Muscle layer of duodenum (tissue), 2 donors: ENCODE data around the gene HOXA11.
A peak's percentile ranks its signal among the peaks of the same experiment; 100 is the strongest.

Source experiments
- H3K27ac ChIP-seq: one replicate; pipeline ENCODE4 v1.7.0; 2013; ENCODE audit warnings: mild to moderate bottlenecking, low read length
- H3K27me3 ChIP-seq: one replicate; pipeline ENCODE4 v1.7.0; 2013; ENCODE audit warnings: low read depth, mild to moderate bottlenecking, control low read depth, low read length
- H3K36me3 ChIP-seq, 2 donors: one replicate each; pipeline ENCODE4 v1.7.0; 2013; ENCODE audit warnings: low read length in 2 of 2, control low read depth in 1 of 2, mild to moderate bottlenecking in 1 of 2; ENCODE audit not compliant: insufficient read depth in 2 of 2, control insufficient read depth in 1 of 2
- H3K4me1 ChIP-seq, 2 donors: one replicate each; pipeline ENCODE4 v1.7.0; 2013; ENCODE audit warnings: low read length in 2 of 2, mild to moderate bottlenecking in 2 of 2, control low read depth in 1 of 2, moderate library complexity in 1 of 2; ENCODE audit not compliant: insufficient read depth in 2 of 2, control insufficient read depth in 1 of 2
- H3K4me3 ChIP-seq, 2 donors: one replicate each; pipeline ENCODE4 v1.7.0; 2013; ENCODE audit warnings: low read length in 2 of 2, low read depth in 1 of 2, mild to moderate bottlenecking in 1 of 2
- H3K9me3 ChIP-seq, 2 donors: one replicate each; pipeline ENCODE4 v1.7.0; 2013; ENCODE audit warnings: low read length in 2 of 2, control low read depth in 1 of 2, mild to moderate bottlenecking in 1 of 2; ENCODE audit not compliant: control insufficient read depth in 1 of 2
- donor health status: healthy.

Gene HOXA11

DNA sequence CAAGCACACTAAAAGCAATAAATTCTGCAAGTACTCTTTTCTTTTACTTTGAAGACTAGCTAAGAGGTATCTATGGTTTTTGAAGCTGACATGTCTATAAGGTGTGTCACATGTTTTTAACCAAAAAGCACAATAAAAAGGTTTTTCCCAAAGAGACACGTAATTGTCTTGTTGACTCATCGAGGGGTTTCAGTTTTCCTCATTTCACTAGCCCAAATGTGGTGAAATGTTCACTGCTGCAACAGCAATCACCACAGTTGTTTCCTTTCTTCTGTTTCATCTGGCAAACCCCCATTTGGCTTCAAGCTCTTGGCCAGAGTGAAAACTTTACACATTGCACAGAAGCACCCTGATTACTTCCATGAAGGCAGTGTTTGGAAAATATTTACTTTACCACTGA is 50.6 kb downstream of the HOXA11 start:
- H3K4me1 ChIP-seq, result peaks cover 29 to 39% of the 10 kb centered on the region in 2 donors

DNA sequence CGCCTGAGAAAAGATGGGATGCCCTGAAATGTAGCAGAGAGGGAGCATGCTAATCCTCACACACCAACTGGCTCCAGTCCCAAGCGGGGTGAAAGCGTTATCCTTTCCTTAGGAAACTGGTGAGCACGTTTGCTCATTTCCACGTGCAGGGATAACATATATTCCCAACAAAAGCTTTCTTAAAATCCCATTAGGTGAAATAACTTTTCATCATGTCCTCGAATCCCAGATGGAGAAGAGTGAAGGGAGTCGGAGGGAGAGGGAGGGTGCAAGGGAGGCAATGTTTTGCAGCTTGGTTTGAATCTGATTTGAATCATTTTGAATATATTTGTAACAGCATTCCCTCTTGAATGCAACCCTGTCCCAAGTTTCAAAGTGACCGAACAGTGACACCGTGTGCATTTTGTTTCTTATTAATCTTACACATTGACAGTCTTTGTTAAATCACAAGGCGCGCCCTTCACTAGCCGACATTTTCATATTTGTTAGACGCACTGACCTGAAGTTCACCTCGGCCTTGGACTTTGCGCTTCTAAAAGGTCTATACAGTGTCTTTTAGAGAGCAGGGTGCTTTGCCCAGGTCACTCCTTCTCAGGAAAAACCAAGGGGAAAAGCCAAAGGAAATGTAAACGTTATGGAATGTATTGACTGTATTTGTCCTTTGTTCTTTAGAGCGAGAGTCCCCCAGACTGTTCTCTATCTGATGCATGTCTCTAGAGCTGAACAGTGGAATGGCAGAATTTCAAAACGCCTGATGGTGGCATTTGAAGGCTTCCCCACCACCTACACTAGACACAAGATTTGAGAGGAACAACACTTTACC is 51.4 kb downstream of the HOXA11 start:
- H3K4me3 ChIP-seq, result no peak overlapping the region
- peak overlapping the region; percentile 61 for H3K27ac ChIP-seq
- no peaks in the 10 kb centered on the region for H3K9me3 ChIP-seq
- peaks cover 29 to 43% of the 10 kb centered on the region in 2 donors for H3K4me1 ChIP-seq
- no peaks in the 10 kb centered on the region for H3K36me3 ChIP-seq
- no peaks in the 10 kb centered on the region for H3K27me3 ChIP-seq

More for the DNA sequence above, 50.6 kb downstream of the HOXA11 start:
- H3K4me3 ChIP-seq, result no peak overlapping the region
- H3K36me3 ChIP-seq, result no peaks in the 10 kb centered on the region
- no peaks in the 10 kb centered on the region for H3K27me3 ChIP-seq
- no peaks in the 10 kb centered on the region for H3K9me3 ChIP-seq
- peak overlapping the region; percentile 61 for H3K27ac ChIP-seq

DNA sequence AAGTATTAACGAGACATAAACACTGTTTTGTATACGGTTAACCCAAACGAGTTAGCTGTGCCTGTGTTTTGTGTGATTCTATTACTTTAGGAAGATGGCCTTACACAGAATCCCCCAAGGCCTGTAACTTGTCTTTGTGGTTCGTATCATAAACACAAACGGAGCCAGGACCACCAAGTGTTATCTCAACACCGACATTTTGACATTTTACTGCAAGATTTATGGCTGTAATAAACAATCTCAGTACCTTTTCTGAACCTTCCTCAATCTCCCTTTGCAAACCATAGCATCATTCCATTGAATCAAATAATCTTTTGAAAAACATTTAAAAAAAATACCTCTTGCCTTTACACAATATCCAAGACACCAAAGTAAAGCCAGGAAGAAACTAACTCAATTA is 52.1 kb downstream of the HOXA11 start:
- H3K4me1 ChIP-seq, result peaks cover 29 to 45% of the 10 kb centered on the region in 2 donors
- H3K36me3 ChIP-seq, result no peaks in the 10 kb centered on the region
- H3K27me3 ChIP-seq, result no peaks in the 10 kb centered on the region
- no peak overlapping the region for H3K4me3 ChIP-seq
- H3K9me3 ChIP-seq, result no peaks in the 10 kb centered on the region
- H3K27ac ChIP-seq, result peak overlapping the region; percentile 61

DNA sequence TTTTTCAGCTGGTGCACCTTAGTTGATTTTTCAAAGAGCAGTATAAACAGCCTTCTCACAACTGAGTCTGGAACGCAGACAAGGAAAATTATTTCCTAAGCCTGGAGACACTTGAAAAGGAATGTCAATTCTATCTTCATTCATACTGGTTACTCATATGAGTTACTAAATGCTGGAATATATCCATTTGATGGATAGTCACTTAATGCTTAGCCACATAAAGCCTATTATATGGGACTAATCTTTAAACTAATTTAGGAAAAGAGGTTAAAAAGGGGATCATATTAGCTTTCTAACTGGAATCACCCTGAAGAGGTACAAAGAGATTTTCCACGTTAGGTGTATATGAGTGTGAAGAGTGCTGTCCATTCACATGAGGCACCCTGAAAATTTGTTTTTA is 52.8 kb downstream of the HOXA11 start:
- Histone ChIP-seq H3K4me1 (peaks cover 30 to 52% of the 10 kb centered on the region in 2 donors), H3K27ac (no peak overlapping the region), H3K36me3 (no peaks in the 10 kb centered on the region), H3K27me3 (no peaks in the 10 kb centered on the region), H3K4me3 (no peak overlapping the region), H3K9me3 (no peaks in the 10 kb centered on the region)

DNA sequence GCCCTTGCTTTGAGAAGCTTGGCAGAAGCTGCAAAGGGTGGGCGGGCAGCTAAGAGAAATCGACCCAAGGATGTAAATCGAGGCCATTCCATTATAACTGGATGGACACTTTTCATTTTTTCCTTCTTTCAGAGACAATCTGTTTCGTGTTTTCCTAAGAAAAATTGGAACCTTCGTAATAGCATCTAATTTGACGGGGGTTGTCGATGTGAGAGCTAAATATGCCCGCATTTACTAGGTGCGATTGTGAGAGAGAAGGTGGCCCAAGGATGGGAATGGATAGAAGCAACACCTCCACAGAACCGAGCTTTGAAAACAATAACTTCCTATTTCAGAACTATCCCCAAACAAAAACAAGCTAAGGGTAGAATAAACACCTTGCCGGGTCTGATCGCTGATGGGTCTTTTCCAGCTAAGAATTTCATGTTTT is 53.6 kb downstream of the HOXA11 start:
- H3K4me1 ChIP-seq, result peaks cover 38 to 60% of the 10 kb centered on the region in 2 donors
- peak overlapping the region; percentile 64 to 70 for H3K4me3 ChIP-seq
- no peaks in the 10 kb centered on the region for H3K36me3 ChIP-seq
- H3K27me3 ChIP-seq, result no peaks in the 10 kb centered on the region
- no peaks in the 10 kb centered on the region for H3K9me3 ChIP-seq
- peak overlapping the region; percentile 86 for H3K27ac ChIP-seq
